ENCODE data around the gene USP22.

The USP22 gene

DNA sequence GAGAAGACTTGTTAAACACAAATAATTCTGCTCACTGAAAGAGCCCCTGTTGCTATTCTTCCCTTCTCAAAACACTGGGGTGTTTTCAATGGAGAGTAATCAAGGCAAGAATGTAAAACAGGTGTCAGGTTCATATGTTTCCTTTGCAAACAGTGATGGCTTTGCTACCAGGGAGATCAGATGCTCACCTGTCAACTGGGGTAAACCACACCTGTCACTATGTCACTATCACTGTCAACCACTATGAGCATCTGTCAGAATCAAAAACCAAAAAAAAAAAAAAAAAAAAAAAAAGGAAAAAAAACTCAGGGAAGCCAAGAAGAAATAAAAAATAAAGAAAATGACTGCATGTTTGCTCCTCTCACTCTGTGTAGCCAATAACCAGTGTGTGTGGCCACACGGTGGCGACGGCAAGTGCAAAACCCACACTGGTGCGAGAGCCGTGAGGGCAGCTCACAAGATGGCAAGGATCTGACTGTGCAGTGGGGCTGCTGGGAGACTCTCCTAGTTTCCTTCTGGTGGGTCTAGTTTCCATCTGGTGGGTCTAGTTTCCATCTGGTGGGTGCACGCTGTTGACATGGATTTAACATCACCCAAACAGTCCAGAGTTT is 22.7 kb downstream of the USP22 start:
- DNase-seq (ENCODE audit: low read depth), result no peak

DNA sequence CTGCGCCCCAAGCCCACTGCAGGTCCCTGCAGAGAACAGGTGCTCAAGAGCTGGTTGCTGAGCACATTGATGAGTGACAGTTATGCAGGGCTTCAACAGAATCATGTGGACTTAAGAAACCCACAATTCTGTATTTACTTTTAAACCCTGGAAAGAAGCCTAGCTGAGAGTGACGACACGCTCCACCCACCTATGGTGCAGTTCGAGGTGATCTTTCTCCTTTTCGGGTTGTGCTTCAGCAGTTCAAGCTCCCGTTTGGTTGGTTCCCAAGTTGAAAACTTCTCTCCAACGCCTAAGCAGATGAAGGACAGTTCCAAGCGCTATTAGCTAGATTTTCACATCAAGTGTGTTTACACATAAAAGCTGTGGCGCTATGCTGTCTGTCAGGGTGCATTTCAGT is 23.9 kb downstream of the USP22 start:
- no peak for DNase-seq (ENCODE audit: low read depth)

DNA sequence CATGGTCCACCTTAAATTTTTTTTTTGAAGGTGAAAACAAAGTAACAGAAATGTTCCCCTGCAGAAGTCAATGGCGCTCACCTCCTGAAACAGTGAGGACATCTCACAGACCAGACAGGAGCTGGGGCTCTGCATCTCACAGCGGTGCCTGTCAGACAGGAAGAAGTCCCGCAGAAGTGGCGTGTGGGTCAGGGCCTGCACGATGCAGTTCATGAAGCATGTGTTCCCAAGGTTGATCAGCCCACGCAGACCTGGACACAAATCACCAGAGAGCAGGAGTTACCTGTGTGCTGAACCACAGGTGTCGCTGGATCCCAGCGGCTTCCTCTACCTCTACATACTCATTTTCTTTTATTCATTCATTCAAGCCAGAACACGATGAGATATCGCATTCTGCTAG is 24.9 kb downstream of the USP22 start:
- DNase-seq (ENCODE audit: low read depth), result no peak

DNA sequence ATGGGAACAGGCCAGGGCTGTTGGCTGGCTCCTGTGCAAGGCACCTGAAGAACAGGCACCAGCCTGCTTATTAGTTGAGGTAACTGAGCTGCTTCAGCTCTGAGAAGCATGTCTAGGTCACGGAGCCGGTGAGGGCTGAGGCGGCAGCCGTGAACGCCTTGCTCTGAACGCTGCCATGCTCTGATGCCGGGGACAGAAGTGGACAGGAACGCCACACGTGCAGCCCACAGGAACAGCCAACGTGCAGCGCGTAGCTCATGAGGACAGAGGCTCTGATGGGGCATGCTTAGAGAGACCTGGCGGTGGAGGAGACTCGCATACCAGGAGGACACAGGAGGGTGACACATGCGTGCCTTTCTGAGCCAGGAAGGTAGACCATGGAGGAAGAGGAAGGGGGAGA is 25.6 kb downstream of the USP22 start:
- DNase-seq (ENCODE audit: low read depth), result no peak

DNA sequence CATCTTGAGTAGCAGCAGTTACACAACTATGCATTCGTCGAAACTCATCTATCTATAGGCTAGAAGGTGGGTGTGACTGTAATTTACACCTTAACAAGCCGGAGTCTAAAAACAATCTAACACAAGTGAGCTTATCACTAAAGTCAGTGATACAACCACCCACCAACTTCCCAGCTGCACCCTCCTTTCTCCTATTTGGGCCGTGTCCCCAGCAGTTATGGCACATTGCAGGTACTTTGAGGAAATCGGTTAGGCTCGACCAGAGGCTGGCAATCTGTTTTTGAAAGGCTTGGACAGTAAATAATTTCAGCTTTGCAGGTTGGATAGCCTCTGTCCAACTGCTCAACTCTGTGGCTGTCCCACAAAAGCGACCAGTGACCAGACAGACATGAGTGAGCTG is 26.0 kb downstream of the USP22 start:
- DNase-seq (ENCODE audit: low read depth), result no peak

DNA sequence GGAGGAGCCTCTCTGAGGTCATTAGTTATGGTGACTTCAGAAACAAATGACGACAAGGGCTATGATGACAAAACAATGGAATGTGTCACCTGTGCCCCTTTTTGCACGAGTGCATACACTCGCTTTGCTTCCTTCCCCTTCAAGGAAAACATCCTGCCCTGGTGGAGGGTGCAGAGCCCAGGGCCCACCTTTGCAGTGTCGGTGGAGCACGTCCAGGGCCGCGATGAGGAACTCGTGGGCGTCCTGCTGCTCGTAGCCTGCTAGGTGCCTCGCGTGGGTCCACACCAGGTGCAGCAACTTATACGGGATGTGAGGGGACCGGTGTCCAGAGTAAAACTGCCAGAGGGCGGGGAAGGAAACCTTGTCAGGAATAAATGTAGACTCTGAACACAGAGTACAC is 27.2 kb downstream of the USP22 start:
- no peak for DNase-seq (ENCODE audit: low read depth)

DNA sequence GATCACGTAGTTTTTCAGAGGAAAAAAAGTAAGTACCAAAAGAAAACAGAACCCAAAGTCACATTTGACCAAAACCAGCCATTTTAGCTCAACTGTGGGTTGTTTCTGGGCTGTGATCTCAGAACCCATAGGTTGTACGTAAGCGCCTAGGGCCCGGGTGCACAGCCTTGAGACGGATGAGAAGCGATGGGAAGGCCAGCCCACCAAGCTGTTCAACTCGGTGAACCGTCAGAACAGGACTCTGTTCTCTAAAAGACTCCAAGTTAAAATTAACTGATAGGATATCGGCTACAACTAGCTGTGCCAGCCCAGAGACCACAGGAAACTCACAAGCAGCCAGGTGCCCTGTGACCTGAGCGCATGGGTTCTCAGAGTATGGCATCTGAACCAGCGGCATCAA is 28.3 kb downstream of the USP22 start:
- DNase-seq (ENCODE audit: low read depth), result no peak

DNA sequence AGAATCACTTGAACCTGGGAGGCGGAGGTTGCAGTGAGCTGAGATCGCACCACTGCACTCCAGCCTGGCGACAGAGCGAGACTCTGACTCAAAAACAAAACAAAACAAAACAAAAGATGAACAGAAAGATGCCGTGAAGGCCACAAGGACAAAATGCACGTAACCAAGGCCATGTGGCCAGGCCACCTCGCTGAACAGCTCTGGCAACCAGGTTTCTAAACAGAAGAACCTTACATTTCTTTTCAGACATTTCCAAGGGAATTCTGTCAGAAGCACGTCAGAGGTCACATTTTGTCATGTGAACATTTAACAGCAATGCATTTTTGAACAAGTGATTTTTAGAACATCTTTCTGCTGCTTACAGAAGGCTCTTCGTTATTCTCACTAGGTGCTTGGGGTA is 28.8 kb downstream of the USP22 start:
- no peak for DNase-seq (ENCODE audit: low read depth)

DNA sequence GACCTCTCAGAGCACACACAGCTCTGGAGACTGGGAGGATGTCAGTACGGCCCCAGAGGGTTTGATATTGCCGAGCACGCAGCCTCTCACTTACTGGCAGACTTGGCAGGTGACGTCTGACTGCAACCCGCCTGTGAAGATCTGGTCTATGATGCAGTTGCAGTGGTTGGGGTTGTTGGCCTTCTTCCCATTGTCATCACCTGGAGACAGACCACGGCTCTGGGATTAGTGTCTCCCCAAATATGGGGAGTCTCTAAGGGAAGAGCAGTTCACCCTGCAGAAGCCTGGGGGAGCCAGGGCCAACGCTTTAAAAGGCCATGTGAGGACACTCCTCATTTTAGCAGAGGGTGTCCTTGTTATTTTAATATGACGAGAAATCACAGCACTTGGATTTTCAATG is 30.1 kb downstream of the USP22 start:
- no peak for DNase-seq (ENCODE audit: low read depth)

DNA sequence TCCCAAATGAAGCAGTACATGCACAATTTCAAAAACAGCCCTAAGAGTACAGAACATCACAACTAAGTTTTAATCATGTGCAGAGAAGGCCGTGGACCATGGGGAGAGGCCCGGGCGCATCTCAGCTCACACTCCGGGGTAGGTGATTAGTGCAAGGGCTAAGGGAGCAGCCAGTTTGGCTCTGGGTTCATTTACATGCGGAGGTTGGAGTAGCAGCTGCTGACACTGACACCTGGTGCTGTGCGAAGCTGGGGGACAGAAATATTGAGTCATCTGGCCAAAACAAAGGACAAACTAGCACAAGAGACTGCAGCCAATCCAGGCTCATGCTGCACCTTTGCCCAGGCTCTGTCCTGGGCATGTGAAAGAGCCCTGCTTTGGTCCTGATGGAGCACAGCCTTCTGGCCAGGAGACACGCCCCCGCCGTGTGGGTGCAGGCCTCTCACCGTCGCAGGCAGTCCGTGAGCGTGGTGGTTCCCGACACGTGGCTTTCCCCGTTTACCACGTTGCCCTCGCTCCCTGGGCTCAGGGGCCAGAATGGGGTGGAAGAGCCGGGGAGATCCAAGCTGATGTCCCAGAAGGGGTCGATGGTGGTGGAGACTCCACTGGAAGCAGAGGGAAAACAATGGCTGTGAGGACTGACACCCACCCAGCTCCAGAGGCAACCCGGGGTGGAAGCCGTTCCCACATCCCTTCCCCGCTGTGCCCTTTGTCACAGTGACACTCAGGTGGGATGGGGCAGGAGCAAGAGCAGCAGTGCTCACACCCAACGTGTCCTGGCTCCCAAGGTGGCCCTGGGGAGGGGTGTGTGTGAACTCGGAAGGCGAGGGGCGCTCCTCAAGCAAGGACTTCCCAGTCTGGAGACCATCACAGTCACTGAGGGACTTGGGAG is 31.9 kb downstream of the USP22 start:
- DNase-seq (ENCODE audit: low read depth), result no peak

DNA sequence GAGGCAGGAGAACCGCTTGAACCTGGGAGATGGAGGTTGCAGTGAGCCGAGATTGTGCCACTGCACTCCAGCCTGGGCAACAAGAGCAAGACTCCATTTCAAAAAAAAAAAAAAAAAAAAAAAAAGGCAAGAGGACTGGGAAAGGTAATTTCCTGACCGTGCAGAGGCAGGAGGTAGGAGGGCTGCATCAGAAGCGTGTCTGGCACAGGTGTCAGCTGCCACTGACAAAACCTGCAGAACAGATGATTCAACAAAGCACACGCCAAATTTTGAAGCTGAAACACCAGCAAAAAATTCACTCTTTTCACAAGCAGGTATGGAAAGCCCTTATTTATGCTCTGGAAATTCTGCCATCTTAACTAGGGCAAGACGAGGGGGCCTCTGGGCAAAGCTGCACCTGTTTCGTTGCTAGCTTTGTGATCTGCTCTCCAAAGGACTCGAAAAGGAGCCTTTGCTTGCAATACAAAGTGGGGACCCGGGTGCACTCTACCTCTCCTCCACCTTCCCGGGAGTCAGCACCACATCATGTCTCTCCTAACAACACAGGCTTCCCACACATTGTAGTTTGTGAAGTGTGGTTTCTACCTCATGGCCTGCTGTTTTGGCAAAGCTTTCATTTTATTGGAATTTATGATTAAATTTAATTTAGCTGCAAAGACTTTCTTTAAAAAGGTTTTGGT is 33.7 kb downstream of the USP22 start:
- DNase-seq (ENCODE audit: low read depth), result no peak

DNA sequence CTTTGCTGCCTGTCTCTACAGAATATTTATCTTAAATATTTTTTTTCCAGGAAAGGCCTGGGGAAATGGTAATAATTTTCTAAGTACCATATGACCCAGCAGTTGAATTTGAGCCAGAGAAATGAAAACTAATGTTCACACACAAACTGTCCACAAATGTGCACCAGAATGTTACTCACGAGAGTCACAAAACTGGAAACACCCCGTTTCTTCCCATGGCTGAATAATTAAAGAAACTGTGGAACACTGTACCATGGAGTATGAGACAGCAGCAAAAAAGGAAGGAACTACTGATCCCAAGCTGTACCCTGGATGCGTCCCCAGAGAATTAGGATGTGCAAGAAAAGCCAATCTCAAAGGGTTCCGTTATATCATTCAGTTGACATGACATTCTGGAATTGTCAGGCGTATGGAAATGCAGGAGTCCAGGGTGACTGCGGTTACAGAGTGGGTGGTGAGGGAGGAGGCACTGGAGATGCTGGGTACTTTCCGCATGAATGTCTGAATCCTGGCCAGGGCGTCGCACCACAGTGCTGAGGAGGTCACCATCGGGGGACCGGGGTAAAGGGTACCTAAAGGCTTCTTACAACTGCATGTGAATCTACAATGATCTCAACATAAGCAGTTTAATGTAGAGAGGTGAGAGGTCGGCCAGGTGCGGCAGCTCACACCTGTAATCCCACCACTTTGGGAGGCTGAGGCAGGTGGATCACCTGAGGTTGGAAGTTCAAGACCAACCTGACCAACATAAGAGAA is 34.5 kb downstream of the USP22 start:
- DNase-seq (ENCODE audit: low read depth), result no peak

DNA sequence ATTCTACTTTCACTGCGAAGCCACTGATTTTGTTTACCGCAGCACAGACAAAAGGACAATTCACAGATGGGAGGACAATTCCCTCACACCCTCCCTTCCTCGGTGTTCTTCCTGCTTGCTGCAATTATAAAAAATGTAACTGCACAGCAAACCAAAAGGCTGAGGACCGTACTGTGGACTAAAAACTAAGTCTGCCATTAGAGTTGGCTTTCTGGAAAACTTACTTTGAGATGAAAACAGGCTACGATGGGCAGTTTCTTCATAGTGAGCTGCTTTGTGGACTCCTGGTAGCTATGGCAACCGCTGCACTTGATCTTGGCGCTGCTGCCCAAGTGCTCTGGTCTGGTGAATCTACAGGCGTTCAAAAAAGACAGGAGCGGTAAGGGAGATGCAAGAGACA is 35.2 kb downstream of the USP22 start:
- DNase-seq (ENCODE audit: low read depth), result no peak

DNA sequence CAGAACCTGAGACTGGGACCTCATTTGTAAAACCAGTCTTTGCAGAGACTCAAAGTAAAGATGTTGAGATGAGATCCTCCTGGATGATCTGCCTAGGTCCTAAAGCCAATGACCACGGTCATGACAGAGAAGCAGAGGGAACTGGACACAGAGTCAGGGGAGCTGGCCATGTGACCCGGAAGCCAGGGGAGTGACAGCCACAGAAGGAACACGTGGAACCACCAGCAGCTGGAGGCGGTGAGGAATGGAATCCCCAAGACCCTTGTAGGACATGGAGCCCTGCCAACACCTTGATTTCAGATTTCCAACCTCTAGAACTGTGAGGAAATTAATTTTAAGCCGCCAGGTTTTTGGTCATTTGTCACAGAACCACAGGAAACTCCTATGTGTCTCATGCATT is 37.0 kb downstream of the USP22 start:
- DNase-seq (ENCODE audit: low read depth), result no peak

DNA sequence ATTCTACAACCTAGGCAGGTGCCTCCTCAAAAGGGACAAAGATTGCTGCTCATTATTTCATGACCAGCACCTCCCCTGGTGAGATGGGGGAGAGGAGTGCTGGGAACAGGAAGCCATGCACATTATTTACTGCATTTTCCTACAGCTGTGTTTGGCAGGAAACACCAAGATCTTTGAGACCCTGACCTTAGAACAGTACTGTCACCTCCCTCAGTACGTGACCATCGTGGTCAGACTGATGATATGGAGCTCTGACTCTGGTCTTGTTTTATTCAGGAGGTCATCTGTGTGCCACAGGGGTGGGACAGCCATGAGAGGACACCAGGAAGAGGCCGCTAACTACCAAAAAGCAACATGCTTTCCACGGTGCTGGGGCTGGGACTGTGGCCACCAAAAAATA is 37.4 kb downstream of the USP22 start:
- no peak for DNase-seq (ENCODE audit: low read depth)

DNA sequence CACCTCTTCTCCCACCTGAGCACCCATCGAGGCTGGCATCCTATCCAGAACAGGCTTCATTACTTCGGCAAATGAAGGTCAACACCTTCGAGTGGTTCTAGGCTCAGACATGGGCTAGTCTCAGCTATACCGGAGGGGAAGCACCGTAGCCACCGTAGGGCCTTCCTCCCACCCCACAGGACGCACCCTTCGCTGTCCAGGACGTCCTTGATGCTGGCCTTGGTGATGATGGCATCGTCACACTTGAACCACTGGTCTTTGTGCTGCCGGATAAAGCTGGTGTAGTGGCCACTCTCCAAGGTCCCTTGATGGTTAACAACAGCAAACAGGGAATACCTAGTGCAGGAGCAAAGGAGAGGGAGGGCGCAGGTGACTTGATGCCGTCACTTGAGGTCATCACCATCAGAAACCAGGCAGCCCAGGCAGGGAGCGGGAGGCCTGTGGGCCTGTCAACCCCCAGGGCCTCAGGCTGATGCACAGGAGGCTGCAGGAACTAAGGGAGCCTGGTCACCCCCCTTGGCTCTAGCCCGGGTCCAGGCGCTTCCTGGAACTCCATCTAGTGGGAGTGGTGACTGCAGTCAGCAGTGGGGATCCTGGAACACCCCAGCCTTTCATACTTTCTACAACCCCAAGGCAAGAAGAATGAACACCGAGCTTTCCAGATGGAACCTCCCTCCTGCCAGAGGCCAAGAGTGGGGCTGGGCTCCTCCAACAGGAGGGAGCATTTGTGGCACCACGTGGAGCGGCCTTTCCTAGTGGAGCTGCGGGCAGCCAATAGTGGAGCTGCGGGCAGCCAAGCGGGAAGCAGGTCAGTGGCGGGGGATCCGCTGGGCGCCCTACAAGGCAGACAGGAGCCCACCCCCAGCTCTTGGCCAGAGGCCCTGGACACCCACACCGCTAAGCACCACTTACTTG is 38.5 kb downstream of the USP22 start:
- DNase-seq (ENCODE audit: low read depth), result no peak

DNA sequence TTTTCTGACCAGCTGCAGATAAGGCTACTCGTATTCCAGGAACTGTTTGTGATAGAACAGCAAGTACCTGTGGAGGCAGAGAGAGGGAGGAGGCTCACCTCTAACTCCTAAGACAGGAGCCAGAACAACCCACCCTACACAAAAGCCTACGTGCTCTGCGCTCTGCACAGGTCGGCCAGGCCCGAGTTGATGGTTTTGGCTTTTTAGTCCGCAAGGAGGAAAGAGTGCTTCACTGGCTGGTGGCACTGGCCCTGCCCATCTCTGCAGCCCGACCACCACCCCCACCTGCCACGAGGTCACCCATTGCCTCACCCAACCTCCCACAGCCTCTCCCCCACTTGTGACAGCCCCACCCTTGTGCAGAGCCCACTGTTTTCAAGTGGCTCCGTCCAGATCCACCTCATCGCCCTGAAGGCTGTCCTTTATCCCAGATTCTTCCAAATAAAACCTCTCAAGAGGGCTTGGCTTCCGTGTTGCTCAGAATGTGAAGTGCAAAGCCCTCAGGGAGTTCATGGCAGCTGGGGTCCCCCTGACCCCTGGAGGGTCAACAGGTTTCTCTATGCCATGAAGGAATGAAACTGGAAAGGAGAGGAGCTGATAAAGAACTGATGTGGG is 39.7 kb downstream of the USP22 start:
- DNase-seq (ENCODE audit: low read depth), result no peak

DNA sequence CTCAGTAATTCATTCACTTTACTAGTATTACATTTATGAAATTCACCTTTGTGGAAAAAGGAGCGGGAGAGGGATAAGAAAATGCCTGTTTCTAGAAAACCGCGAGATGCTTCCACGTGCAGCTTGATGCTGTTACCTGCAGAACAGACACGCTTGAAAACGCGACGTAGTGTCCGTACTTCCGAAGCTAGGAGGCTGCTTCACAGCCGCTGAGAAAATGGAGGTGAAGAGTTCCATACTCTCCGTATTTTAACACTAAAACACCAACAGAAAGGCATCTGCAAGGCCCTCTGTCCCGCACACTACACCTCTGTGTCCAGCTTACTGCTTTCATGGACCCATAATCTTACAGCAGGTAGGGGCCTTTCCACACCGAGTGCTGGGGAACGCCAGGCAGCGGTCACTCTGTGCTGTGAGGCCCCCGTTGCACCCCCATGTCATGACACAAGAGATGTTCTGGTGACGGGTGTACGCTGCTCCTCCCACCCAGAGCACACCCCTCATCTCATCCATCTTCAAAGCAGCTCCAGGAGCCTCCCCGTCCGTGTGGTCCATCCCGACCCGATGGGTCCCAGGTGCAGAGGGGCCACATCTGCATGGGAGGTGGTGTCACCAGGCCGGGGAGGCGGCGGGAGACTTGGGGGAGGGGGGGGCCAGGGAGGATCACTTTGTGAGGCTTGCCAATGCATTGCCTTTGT is 40.4 kb downstream of the USP22 start:
- DNase-seq (ENCODE audit: low read depth), result no peak

DNA sequence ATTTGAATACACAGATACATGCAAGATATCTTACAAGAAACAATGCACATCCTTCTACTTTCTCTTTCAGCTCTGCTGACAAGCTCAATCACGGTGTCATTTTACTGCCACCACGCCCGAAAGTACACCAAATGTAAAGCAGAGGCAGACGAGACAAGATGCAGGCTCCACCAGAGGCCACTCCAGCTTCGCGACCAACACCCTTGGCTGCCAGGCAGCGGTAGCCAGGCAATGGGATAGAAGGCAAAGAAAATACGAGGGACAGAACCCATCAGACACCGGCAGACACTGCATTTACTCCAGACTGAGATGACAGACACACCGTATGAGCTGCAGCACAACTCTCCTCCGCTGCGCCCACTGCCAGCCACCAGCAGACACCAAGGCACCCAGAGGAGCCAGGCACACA is 41.0 kb downstream of the USP22 start:
- DNase-seq (ENCODE audit: low read depth), result no peak

DNA sequence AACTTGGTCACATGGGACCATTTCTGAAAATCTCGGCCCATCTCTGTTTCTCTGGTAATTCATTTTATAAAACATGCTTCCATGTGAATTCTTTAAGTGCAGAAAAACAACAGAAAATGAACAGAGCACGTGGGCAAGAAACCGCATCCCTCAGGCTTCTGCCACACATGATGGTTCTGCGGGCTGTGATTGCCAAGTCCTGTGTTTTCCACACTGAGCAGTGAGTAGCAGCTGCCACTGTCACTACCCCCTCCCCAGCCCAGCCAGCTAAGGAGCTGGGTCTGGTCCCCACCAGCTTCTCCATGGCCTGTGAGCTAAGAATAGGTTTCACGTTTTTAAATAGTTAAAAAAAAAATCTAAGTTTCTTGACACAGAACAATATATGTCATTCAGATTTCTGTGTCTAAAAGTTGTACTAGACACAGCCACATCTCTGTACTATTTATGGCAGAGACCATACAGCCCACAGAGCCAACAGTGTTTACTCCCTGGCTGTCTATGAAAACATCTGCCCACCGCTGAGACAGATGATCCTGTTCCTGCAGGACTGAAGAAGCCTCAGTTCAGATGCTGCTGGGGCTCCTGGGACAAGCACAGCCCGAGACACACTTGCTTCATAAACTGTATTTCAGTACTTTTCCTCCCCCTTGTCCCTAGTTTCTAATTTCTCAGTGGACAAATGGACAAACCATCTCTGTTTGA is 41.5 kb downstream of the USP22 start:
- no peak for DNase-seq (ENCODE audit: low read depth)
